Head of caudate nucleus (tissue), 42 donors: ENCODE data around the gene BRINP3.
"Not testable (repeated sequence)": the region's sequence is repeated elsewhere in the genome, so short reads cannot be mapped to it uniquely, and the experiment has no call there.

ENCODE experiments used
- DNase-seq, 42 donors: peaks; one replicate each; pipeline versions ENCODE4 v3.0.0 to v3.0.0-alpha.2; 2020 to 2021; ENCODE audit warnings: mixed read lengths in 7 of 42
- intact Hi-C: fragments of 100-400 bp; cut with DNase I; formaldehyde crosslinking; loops from one replicate; pipeline ENCODE4 v1.15.0; 2022

Gene BRINP3

DNA sequence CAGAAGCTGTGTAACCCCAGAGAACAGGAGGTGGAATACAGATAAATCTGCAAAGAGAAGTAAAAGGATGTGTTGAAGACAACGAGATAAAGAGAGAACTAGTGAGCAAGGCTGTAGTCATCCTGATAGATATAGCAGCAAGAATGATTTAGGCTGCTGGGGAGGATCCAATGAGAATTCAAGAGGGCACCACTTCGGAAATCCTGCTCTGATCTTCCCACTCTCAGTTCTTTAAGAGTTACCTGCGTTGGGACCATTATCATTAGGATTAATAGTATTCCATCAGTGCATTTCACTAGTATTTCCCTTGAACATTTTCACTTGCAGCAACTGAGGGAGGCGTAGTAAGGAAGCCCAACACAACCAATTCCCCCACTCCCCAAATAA lies at the start of gene BRINP3:
Gene BRINP3, minus strand, starts transcription at position 103 of the 387 bp plus-strand sequence.
- DNase-seq: peak in 4 of 42 donors; percentile 3 to 30 (median 15)
- intact Hi-C loops: no loop called here

DNA sequence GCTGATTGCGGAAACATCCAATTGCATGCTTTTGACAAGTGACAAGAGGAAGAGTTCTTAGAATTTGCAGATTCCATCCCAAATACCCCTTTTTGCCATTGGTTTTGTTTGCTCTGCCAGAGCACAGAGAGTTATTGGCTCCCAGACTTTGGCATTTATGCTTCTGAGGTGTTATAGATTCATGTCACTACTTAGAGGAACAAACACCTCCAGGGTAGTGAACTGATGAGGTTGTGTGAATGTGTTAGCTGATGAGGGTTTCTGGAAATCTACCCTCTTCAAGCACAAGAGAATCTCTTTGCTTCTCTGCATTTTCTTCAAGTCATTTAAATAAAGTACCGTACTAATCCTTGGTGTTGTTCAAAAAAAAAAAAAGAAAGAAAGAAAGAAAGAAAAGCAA lies 33.9 kb upstream of the BRINP3 start:
- intact Hi-C loops: no loop called here
- no peak for DNase-seq

DNA sequence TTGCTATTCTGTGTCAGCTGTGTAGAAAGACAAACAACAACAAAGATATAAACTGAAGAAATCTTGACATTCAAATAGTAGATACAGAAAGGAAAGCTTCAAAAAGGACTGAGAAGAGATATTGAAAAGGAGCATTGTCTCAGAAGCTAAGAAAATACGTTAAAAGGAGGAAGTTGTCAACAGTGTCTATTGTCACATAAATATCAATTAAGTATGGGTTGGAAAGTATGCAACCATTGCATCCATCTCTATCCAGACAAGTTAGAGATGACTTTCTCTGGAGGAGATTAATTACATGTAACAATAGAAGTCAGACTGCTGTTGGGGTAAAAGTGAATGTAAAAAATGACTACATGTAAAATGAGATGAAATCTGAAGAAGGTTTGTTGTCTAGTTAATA lies 29.7 kb upstream of the BRINP3 start:
- DNase-seq: no peak
- intact Hi-C loops: no loop called here

DNA sequence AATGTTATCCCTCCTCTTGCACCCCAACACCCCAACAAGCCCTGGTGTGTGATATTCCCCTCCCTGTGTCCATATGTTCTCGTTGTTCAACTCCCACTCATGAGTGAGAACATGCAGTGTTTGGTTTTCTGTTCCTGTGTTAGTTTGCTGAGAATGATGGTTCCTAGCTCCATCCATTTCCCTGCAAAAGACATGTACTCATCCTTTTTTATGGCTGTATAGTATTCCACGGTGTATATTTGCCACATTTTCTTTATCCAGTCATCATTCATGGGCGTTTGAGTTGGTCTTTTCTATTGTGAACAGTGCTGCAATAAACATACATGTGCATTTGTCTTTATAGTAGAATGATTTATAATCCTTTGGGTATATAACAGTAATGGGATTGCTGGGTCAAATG lies 26.9 kb upstream of the BRINP3 start:
- intact Hi-C loops, DNase-seq: not testable (repeated sequence)

DNA sequence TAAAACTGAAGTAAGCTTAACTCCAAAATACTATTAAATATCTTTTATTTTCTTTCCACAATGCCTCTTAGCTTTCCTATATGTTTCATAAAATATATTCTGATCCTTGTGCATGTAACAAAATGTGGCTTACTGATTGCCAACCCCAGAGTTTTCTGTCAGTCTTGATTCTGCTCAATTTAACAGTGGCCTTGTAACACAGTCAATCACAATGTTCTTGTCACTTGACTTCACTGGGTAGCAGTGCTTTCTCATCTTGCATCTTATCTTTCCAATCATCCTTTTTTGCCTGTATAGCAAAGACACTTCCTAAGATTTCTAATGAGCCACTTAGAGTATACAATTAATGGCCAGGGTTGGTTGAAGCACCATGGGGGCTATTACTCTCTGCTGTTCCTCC lies 19.9 kb upstream of the BRINP3 start:
- intact Hi-C loops: no loop called here

DNA sequence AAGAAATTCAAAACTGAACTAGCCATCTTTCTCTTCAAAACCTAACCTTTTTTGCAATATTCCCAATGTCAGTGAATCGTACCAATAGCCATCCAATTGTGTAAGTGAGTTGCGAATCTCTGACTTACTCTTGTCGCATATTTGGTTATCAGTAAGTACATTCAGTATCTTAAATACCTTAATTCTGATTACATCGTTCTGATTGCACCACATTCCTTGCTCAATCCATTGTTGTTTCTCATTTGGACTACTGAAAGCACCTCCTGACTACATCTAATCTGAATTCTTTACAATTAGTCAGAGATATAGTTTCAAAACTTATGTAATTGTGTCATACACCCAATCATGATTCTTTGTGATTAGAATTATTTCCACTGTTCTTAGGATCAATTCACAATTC lies 16.8 kb upstream of the BRINP3 start:
- DNase-seq: no peak
- intact Hi-C loops: no loop called here

More for the DNA sequence above, 19.9 kb upstream of the BRINP3 start:
- DNase-seq: no peak

DNA sequence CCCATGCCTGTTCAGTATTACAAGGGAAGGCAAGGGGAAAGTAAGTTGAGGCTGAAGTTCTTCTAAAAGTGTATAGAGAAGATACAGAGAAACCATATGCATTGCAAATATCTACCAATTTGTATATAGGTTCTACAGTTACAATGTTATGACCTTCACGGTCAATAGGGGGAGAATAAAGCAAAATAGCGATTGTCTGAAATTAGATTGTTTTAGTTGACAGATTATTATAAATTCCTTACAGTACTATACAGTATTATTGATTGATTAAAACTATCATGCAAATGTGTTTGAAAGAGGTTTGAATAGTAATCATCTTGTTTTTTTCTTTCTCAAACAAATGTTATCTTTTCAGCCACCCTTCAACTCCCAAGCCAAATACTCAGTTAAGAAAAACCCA lies 13.7 kb upstream of the BRINP3 start:
- intact Hi-C loops: no loop called here
- DNase-seq: no peak

DNA sequence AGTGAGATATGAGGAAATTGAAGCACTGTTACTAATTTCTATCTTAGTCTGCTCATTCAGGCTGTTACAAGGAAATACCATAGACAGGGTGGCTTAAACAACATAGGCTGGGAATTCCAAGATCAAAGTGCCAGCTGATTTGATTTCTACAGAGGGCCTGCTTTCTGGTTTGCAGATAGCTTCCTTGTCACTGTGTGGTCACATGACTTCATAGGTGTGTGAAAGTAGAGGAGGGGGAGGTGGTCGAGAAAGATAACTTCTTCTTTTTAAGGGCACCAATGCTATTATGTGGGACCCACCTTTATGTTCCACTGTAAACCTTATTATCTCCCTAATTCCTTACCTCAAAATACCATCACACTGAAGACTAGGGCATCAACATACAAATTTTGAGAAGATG lies 6.4 kb upstream of the BRINP3 start:
- DNase-seq: no peak
- intact Hi-C loops: no loop called here

DNA sequence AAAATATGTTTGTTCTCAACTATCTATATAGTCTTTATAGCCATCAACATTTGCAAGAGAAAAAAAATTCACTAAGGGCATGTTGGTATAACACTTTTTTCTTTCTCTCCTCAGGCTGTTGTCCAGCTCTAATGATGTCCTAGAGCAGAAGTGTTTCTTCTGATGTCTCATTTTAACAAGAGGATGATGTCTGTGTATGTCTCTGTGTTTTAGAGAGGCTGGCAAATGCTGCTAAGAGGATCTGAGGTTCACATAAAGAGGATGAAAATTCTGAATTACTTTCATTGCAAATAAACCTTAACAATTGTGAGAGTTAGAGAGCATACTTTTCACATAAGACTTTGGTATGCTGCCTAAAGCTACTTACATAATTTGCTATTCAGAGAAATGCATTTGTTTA lies 2.6 kb upstream of the BRINP3 start:
- DNase-seq: no peak
- intact Hi-C loops: no loop called here

DNA sequence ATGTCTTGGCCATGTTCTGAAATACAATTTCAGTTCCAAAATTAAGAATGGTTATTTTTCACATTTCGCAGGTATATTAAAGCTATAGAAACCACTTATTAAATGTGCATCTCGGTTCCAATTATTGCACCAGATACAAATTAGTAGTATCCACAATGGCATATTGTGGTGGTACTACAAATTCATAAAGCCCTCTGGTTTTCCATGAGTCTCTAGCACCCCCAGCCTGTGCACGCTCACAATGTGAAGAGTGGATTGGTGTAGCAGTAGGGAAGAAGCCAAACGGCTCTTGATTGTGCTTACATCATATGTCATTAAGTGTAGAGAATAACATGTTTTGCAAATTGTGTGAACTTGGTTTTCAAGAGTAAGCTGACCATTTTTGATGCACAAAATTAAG lies 1.9 kb upstream of the BRINP3 start:
- DNase-seq: peak in 31 of 42 donors; percentile 1 to 67 (median 33)
- intact Hi-C loops: no loop called here

DNA sequence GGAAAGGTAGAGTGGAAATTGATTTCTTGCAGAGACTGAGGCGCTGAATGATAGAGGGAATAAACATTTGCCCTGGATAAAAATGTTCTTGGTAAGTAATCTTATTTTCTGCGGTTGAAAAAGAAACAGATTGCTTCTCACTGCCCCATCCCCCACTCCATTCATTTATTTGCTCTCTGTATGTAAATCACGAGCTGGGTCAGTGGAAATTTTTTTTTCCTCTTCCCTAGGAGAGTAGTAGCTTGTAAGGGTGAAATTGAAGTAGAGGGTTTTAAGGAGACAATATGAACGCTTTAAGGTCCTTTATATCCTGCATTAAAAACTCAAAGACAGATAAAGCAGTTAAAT lies 1.4 kb upstream of the BRINP3 start:
- intact Hi-C loops: no loop called here
- peak in 4 of 42 donors; percentile 3 to 16 (median 14) for DNase-seq

DNA sequence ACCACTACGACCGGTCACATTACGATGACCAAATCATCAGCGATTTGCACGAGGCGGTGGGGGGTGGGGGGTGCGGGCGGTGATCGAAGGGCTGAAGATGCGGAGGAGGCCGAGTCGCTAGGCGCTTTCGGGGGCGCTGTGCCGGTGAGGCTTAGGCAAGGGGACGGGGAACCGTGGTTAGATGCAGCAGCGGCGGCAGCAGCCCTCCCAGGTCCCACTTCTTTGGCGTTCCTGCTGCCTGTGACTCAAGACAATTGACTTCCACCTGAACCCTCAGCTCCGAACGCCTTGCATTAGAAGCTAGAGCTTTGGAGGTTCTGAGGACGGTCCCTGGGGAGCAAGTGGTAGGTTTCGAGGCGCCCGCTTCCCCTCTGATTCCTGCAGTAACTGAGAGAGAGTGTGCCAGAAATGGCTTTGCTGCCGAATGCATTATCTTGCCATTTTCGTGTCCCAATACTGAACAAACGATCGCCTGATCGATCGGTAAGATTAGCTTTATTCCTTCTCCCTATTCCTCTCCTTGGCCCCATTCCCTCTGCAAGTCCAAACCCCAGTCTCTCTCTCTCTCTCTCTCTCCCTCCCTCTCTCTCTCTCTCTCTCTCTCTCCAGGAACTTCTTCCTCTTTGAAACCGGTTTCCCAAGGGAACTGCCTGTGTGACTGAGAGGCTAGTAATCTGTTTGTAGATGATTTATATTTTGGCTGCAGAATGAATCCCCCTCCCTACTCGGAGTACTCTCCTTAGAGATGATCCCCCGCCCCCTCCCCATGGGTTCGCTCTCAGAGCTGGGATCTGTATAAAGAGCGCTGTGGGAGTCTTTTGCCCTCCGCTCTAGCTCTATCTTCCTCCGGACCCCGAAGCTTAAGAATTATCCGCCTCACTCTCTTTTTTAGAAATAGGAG lies 735 bp upstream of the BRINP3 start:
- intact Hi-C loops: no loop called here
- peak; percentile 1 to 73 (median 50) for DNase-seq

DNA sequence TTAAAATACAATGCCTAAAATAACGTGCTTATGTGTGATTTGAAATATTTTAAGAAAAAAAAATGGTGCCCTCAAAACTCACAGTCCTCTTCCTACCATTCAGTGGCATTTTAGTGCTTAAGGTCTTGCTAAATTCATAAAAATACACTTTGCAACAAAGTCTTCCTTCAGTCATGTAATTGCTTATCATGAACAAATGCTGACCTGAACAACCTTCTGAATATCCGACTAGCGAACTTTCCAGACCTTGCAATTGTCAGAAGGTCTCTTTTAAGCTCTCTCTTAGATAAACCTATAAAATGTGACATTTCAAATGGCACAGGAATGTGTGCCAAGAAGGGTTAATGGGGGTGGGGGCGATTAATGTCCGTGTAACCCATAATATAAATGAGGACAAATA lies 858 bp downstream of the BRINP3 start:
- no peak for DNase-seq
- intact Hi-C loops: no loop called here

DNA sequence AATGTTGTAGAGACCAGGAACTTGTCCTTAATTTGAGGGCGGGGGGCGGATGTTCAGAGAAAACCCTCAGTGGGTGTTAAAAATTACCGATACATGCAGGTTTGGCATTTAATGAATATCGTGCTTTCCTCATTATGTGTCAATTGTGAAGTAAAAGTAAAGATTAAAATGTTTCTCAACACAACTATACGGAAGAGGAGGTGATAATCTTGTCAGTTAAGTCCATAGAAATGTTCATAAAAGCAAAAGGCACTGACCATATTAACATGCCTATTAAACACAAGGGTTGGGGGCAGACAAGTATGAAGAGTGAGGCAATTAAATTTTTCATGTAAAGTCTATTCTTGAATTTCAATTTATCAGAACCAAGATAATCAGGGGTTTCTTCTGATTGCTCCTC lies 1.3 kb downstream of the BRINP3 start:
- no peak for DNase-seq
- intact Hi-C loops: no loop called here

DNA sequence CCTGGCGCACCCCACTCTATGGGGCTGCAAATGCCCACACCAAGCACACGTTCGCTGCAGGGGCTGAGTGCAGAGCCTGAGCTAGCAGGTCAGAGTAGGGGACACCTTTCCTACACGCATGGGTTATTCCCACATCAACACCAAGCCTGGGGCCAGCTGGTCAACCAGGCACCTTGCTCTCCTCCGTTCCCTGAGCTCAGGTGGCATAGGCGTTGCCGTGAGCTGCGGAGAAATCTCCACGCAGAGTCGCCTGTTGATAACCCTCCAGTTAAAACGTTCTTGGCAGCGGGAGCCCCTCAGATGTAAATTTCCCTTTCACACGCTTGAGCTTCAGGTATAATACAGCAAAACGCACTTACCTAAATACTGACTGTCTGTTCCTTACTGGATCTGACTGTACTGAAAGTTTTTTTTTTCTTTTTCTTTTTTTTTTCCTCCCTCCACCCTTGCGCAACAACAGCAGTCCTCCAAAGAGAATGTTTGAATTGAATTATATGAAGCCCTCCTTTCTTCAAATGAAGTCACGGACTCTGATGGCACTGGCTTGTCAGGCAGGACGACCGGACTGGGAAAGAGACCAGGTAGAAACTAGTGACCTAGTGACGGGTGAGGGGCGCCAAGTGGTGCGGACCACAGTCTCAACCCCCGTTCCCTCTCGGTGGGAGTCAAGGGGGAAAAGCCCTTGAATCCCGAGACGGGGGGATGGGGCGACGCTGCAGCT lies 2.1 kb downstream of the BRINP3 start:
- DNase-seq: peak in 22 of 42 donors; percentile 9 to 46 (median 23)
- intact Hi-C loops: no loop called here

DNA sequence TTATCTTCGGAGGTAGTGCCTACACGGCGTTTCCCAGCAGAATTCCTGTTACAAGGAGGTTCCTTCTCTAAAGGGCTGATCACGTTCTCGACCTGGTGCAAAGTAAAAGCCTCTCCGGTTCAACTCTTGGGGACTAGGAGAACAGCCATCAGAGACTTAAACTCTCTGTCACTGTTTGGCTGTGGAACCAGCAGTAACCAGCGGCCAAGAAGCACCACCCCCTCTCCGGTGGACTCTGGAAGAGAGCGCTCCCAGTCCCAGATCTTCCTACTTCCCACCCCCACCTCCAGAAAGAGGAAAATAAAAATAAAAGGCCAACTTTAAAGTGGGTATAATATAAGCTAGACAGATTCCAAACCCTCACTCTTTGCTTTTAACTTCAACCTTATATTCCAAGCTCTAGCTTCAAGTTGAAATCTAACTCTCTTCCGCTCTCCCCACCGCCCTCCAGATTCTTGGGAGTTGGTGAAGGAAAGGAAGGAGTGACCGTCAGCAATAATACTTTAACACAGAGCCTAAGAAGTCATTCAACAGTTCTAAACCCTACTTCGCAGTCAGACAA lies 2.9 kb downstream of the BRINP3 start:
- DNase-seq: peak in 24 of 42 donors; percentile 9 to 68 (median 32)
- intact Hi-C loops: no loop called here

DNA sequence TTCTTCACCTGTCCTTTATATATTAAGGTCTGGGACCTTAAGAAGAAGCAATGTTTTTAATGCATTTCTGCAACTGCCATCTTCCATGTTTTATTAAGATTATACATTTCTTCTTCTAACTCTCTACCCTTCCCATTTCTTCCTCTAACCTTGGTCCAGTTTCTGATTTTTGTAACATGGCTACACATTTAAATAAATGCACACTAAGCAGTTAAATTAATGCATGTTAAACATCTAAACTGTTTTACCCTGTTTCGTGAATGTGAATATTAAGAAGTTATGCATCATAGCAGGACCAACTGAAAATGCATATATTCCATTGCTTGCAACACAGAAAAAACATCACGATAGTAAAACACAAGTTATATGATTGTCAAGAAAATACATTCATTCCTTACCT lies 3.7 kb downstream of the BRINP3 start:
- intact Hi-C loops: no loop called here
- DNase-seq: no peak

DNA sequence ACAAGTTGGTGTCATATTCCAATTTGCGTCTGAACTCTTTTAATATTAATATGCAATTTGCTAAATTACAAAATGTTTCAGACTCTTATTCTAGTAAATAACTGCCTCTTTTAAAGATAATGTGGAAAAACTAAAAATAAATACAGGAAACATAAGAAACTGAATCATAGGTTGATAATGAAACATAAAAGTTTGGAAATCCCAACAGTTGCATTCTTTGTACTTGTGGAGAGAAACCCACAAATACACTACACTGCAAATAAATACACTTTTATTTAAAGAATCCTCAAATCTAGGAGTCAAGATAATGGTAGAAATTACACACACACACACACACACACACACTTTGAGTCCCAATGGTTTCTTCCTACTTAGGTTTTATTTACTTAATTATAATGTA lies 5.2 kb downstream of the BRINP3 start:
- intact Hi-C loops: no loop called here
- DNase-seq: no peak

DNA sequence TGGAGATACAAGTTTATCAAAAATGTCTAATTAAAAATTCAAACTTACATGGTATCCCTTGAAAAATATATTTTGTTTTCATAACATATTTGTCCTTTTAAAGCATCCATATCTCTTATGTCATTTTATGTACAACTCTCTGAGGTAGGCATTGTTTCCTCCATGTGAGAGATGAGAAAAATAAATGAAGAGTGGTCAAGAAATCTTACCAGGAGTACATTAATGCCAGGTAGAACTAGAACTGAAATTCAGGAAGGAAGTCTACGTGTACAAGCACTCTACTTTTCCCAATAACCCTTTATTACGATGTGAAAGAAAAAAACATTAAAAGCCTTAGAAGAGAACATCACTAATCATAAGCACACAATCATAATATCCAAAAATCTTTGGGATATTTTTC lies 5.6 kb downstream of the BRINP3 start:
- intact Hi-C loops: no loop called here
- DNase-seq: no peak

DNA sequence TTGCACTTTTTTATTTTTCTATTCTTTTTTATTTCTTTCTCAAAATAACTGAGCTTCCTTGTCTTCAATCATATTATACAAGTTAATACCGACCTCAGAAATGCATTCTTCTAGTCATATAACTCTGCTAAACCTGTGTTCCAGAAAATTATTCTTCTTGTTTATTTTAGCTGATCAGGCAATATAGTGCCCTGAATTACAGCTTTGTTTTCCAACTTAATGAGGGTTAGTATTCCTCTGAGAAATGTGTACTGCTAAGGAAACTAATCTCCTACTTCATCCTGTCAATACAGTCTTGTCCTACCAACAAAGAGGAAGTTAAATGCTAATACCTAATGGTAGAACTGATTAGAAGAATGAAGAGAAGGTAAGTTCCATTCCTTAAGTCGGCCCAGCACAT lies 13.0 kb downstream of the BRINP3 start:
- intact Hi-C loops: no loop called here
- DNase-seq: no peak
